ENCODE measurements around the gene RCOR1. TPM values are rescaled to one million over a fixed set of nuclear protein-coding genes. Genes with fewer than 3 reads are reported as not detected.
A peak's percentile ranks its signal among the peaks of the same experiment; 100 is the strongest.

The RCOR1 gene
- polyA plus RNA-seq, 2 of the 4 experiments (the other 2 are of a cell fraction), result 17.7 to 24.7 TPM

DNA sequence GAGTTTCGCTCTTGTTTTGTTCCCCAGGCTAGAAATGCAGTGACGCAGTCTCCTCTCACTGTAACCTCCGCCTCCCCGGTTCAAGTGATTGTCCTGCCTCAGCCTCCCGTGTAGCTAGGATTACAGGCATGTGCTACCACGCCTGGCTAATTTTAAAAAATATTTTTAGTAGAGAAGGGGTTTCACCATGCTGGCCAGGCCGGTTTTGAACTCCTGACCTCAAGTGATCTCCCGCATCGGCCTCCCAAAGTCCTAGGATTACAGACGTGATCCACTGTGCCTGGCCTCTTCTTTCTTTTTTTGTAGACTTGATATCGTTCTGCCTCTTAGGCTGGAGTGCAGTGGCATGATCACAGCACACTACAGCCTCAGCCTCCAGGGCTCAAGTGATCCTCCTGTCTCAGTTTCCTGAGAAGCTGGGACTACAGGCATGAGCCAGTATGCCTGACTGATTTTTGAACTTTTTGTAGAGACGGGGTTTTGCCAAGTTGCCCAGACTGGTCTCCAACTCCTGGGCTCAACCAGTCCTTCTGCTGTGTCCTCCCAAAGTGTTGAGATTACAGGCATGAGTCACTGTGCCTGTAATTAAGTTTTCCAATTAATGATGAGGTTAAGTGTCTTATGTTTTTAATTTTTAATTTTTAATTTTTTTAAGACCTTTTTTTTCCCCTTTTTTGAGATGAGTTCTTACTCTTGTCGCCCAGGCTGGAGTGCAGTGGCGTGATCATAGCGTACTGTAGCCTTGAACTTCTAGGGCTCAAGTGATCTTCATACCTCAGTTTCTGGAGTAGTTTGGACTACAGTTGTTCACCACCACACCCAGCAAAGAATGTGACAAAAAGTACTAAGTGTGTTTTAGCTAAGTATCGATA is 10.2 kb downstream of the RCOR1 start (continued):
- TF ChIP-seq EHMT2 (IDR thresholded peaks at IDR 0.05; ENCODE audit: low read depth) (no peak), KDM1A (IDR thresholded peaks at IDR 0.05; ENCODE audit: low read depth) (no peak), NPAS2 (CRISPR knock-in tag; IDR thresholded peaks at IDR 0.05; ENCODE audit: borderline replicate concordance) (no peak)

DNA sequence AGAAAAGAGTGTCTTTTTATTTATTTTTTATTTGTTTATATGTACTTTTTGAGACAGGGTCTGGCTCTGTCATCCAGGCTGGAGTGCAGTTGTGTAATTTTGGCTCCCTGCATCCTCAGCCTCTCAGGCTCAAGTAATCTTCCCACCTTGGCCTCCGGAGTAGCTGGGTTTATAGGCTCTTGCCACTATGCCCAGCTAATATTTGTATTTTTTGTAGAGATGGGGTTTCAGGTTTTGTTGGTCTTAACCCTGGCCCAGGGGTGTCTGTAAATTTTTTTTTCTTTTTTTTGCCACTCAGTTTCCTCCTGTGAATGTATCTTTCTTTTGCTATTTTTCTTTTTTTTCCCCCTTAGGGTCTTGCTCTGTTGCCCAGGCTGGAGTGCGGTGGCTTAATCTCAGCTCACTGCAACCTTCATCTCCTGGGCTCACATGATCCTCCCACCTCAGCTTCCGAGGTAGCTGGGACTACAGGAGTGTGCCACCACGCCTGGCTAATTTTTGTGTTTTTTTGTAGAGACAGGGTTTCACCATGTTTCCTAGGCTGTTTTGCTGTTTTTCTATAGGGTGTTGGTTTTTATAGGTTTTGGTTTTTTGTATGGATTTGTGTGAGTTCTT is 11.0 kb downstream of the RCOR1 start:
- H3K4me1 ChIP-seq, result peaks cover 27% of the 10 kb centered on the region
- CTCF ChIA-PET, result interaction anchor here (0.9 to 2.5 kb wide), 4 partner anchors 9 to 165 kb away, joined by 3 to 14 read pairs (median 6); no protein-coding TSS in a partner anchor

GRCh38 chr14:102604183-102604582 is 11.7 kb downstream of the RCOR1 start:
- no peaks in the 10 kb centered on the region for H3K9me3 ChIP-seq
- peaks cover 27% of the 10 kb centered on the region for H3K4me1 ChIP-seq
- TF ChIP-seq PHF8 (IDR thresholded peaks at IDR 0.05; ENCODE audit: borderline replicate concordance, low read depth), result no peak
- TF ChIP-seq CBX2 (IDR thresholded peaks at IDR 0.05; ENCODE audit: borderline replicate concordance, low read depth), result no peak
- no peak for TF ChIP-seq MAZ (IDR thresholded peaks at IDR 0.05; ENCODE audit: borderline replicate concordance, low read depth, low read length)
- TF ChIP-seq HMGXB4 (CRISPR knock-in tag; IDR thresholded peaks at IDR 0.05; ENCODE audit: borderline replicate concordance), result no peak
- no peak for TF ChIP-seq RNF2 (IDR thresholded peaks at IDR 0.05; ENCODE audit: borderline replicate concordance, low read depth)
- TF ChIP-seq JUNB (IDR thresholded peaks at IDR 0.05), result no peak
- TF ChIP-seq CTCF (IDR thresholded peaks at IDR 0.05), result no peak
- TF ChIP-seq BHLHE40 (IDR thresholded peaks at IDR 0.05; ENCODE audit: low read depth, low read length), result no peak
- TF ChIP-seq CBX8 (IDR thresholded peaks at IDR 0.05), result no peak
- no peak overlapping the region for H3K4me3 ChIP-seq
- no peak for ATAC-seq
- 90% methylated on average over 2 of the region's 2 CpGs for WGBS (ENCODE audit: missing lambda C conversion rate)
- FAIRE-seq, result no peak
- H3K4me2 ChIP-seq, result 0 out of 3 replicates have a peak overlapping the region, but pooled peaks have one; percentile 2
- POLR2A ChIA-PET, result no interaction called here
- DNase-seq (ENCODE audit: low read depth in 1 of 2, low spot score in 1 of 2), result no peak
- no peak overlapping the region for H3K27ac ChIP-seq
- CTCF ChIA-PET, result interaction anchor here (0.9 to 2.5 kb wide), 4 partner anchors 9 to 166 kb away, joined by 3 to 14 read pairs (median 6); no protein-coding TSS in a partner anchor

More for the DNA sequence above, 11.0 kb downstream of the RCOR1 start:
- Histone ChIP-seq H3K4me3 (no peak overlapping the region), H3K9me3 (no peaks in the 10 kb centered on the region), H3K27ac (no peak overlapping the region), H3K4me2 (no peak overlapping the region)
- POLR2A ChIA-PET, result interaction anchor here (0.6 kb wide), 1 partner anchor 19 kb away, joined by 3 read pairs; no protein-coding TSS in a partner anchor
- no peak for TF ChIP-seq MAZ (IDR thresholded peaks at IDR 0.05; ENCODE audit: borderline replicate concordance, low read depth, low read length)
- TF ChIP-seq CHD2 (IDR thresholded peaks at IDR 0.05; ENCODE audit: low read length, partially characterized antibody), result no peak
- TF ChIP-seq, protein P1, sequence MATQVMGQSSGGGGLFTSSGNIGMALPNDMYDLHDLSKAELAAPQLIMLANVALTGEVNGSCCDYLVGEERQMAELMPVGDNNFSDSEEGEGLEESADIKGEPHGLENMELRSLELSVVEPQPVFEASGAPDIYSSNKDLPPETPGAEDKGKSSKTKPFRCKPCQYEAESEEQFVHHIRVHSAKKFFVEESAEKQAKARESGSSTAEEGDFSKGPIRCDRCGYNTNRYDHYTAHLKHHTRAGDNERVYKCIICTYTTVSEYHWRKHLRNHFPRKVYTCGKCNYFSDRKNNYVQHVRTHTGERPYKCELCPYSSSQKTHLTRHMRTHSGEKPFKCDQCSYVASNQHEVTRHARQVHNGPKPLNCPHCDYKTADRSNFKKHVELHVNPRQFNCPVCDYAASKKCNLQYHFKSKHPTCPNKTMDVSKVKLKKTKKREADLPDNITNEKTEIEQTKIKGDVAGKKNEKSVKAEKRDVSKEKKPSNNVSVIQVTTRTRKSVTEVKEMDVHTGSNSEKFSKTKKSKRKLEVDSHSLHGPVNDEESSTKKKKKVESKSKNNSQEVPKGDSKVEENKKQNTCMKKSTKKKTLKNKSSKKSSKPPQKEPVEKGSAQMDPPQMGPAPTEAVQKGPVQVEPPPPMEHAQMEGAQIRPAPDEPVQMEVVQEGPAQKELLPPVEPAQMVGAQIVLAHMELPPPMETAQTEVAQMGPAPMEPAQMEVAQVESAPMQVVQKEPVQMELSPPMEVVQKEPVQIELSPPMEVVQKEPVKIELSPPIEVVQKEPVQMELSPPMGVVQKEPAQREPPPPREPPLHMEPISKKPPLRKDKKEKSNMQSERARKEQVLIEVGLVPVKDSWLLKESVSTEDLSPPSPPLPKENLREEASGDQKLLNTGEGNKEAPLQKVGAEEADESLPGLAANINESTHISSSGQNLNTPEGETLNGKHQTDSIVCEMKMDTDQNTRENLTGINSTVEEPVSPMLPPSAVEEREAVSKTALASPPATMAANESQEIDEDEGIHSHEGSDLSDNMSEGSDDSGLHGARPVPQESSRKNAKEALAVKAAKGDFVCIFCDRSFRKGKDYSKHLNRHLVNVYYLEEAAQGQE (IDR thresholded peaks at IDR 0.05), result no peak
- TF ChIP-seq SREBF2 (IDR thresholded peaks at IDR 0.05), result no peak
- TF ChIP-seq NPAS2 (CRISPR knock-in tag; IDR thresholded peaks at IDR 0.05; ENCODE audit: borderline replicate concordance), result no peak
- no peak for TF ChIP-seq ZSCAN20 (CRISPR knock-in tag; IDR thresholded peaks at IDR 0.05)
- TF ChIP-seq HMGXB4 (CRISPR knock-in tag; IDR thresholded peaks at IDR 0.05; ENCODE audit: borderline replicate concordance), result no peak
- no peak for TF ChIP-seq HES2 (IDR thresholded peaks at IDR 0.05)
- TF ChIP-seq HOXB5 (CRISPR knock-in tag; IDR thresholded peaks at IDR 0.05), result no peak
- DNase-seq (ENCODE audit: low read depth in 1 of 2, low spot score in 1 of 2) (no peak), FAIRE-seq (no peak), ATAC-seq (no peak)
- WGBS (ENCODE audit: missing lambda C conversion rate), result 86% methylated on average over 4 of the region's 4 CpGs

Measured in A549 (cell line).